CD14-positive monocyte (primary cell): ENCODE measurements around the gene ACSS2. TPM values are rescaled to one million over a fixed set of nuclear protein-coding genes. Genes with fewer than 3 reads are reported as not detected.

ENCODE experiments used
- DNase-seq, 3 donors: peaks; one replicate each; pipeline ENCODE4 v3.0.0-alpha.2; 2011 to 2022
- H2AFZ ChIP-seq: 2 replicates; pipeline ENCODE4 v1.6.0; 2012; ENCODE audit warnings: mild to moderate bottlenecking, low read depth, low read length, inconsistent platforms; ENCODE audit not compliant: insufficient read depth, poor library complexity, severe bottlenecking
- H3K27ac ChIP-seq, 2 donors: 1 replicate in 1 of 2; 2 replicates in 1 of 2; pipeline ENCODE4 v1.5.1; 2012 to 2013; ENCODE audit warnings: low read length in 2 of 2, control low read depth in 1 of 2, inconsistent platforms in 1 of 2, low read depth in 1 of 2, mild to moderate bottlenecking in 1 of 2
- H3K27me3 ChIP-seq, 2 donors: one replicate each; pipeline versions ENCODE4 v1.6.0 to v1.6.1; 2011 to 2013; ENCODE audit warnings: low read length in 2 of 2; ENCODE audit not compliant: control insufficient read depth in 2 of 2, insufficient read depth in 2 of 2
- H3K36me3 ChIP-seq, 2 donors: replicated peaks in 1 of 2; 1 replicate in 1 of 2; 2 replicates in 1 of 2; pipeline versions ENCODE4 v1.5.1 to v1.6.1; 2012 to 2013; ENCODE audit warnings: low read length in 2 of 2, control low read depth in 1 of 2, inconsistent platforms in 1 of 2, mild to moderate bottlenecking in 1 of 2; ENCODE audit not compliant: insufficient read depth in 2 of 2, control insufficient read depth in 1 of 2
- H3K4me1 ChIP-seq, 2 donors: 1 replicate in 1 of 2; 2 replicates in 1 of 2; pipeline versions ENCODE4 v1.5.1 to v1.6.1; 2012 to 2013; ENCODE audit warnings: low read length in 2 of 2, control low read depth in 1 of 2, inconsistent platforms in 1 of 2, mild to moderate bottlenecking in 1 of 2, moderate library complexity in 1 of 2; ENCODE audit not compliant: insufficient read depth in 2 of 2, control insufficient read depth in 1 of 2
- H3K4me2 ChIP-seq: replicated peaks from 2 replicates; pipeline ENCODE3; 2012; ENCODE audit warnings: low read length, moderate library complexity, mild to moderate bottlenecking; ENCODE audit not compliant: poor library complexity, severe bottlenecking; ENCODE audit errors: extremely low read depth
- H3K4me3 ChIP-seq, 3 experiments: fragments of 200-600 bp in 1 of 3; sonication (generic) in 1 of 3; replicated peaks in 1 of 3; 1 replicate in 2 of 3; 2 replicates in 1 of 3; pipeline ENCODE4 v1.5.1; 2011 to 2013; ENCODE audit warnings: low read length in 3 of 3, mild to moderate bottlenecking in 3 of 3, control low read depth in 2 of 3, low read depth in 2 of 3, inconsistent platforms in 1 of 3, moderate library complexity in 1 of 3
- H3K79me2 ChIP-seq: 2 replicates; pipeline ENCODE4 v1.6.0; 2012; ENCODE audit warnings: mild to moderate bottlenecking, control low read depth, inconsistent platforms, low read length, moderate library complexity; ENCODE audit not compliant: insufficient read depth
- H3K9ac ChIP-seq: 2 replicates; pipeline ENCODE4 v1.6.0; 2017; ENCODE audit warnings: low read length, mild to moderate bottlenecking; ENCODE audit not compliant: insufficient read depth, poor library complexity, severe bottlenecking
- H3K9me3 ChIP-seq, 2 donors: replicated peaks in 1 of 2; 1 replicate in 1 of 2; 2 replicates in 1 of 2; pipeline versions ENCODE4 v1.5.1 to v1.6.1; 2012 to 2013; ENCODE audit warnings: low read length in 2 of 2, control low read depth in 1 of 2; ENCODE audit not compliant: control insufficient read depth in 1 of 2, insufficient read depth in 1 of 2
- H4K20me1 ChIP-seq: 2 replicates; pipeline ENCODE4 v1.6.0; 2012; ENCODE audit warnings: mild to moderate bottlenecking, low read length, control low read depth, moderate library complexity; ENCODE audit not compliant: insufficient read depth
- H3K27ac Mint-ChIP-seq, 7 donors: one replicate each; pipeline ENCODE4 v1.8.0; 2020; ENCODE audit warnings: mild to moderate bottlenecking in 7 of 7, mixed read lengths in 7 of 7, moderate library complexity in 6 of 7, inconsistent platforms in 2 of 7
- H3K27me3 Mint-ChIP-seq, 3 donors: one replicate each; pipeline ENCODE4 v1.8.0; 2021 to 2022; ENCODE audit warnings: low read depth in 3 of 3, mild to moderate bottlenecking in 3 of 3, mixed read lengths in 3 of 3, moderate library complexity in 3 of 3, inconsistent platforms in 1 of 3
- H3K36me3 Mint-ChIP-seq, 2 donors: one replicate each; pipeline ENCODE4 v1.8.0; 2020; ENCODE audit warnings: mixed read lengths in 2 of 2, inconsistent platforms in 1 of 2, mild to moderate bottlenecking in 1 of 2
- H3K4me1 Mint-ChIP-seq: one replicate; pipeline ENCODE4 v1.8.0; 2020; ENCODE audit warnings: mild to moderate bottlenecking, mixed read lengths
- H3K4me3 Mint-ChIP-seq, 2 donors: one replicate each; pipeline ENCODE4 v1.8.0; 2020; ENCODE audit warnings: mild to moderate bottlenecking in 2 of 2, mixed read lengths in 2 of 2, moderate library complexity in 1 of 2
- H3K9me3 Mint-ChIP-seq, 7 donors: one replicate each; pipeline ENCODE4 v1.8.0; 2020 to 2022; ENCODE audit warnings: mixed read lengths in 7 of 7, mild to moderate bottlenecking in 6 of 7, moderate library complexity in 6 of 7, inconsistent platforms in 2 of 7
- WGBS: methylation state at CpG from one replicate; pipeline ENCODE4 v1.1.5; 2013; ENCODE audit warnings: missing lambda C conversion rate; ENCODE audit not compliant: insufficient coverage; 5-methylcytosine and 5-hydroxymethylcytosine counted together
- intact Hi-C, 2 donors: fragments of 100-400 bp; cut with micrococcal nuclease; formaldehyde crosslinking; loops; one replicate each; pipeline versions ENCODE4 v1.15.0 to v1.15.1; 2023
- polyA plus RNA-seq, 3 donors: library from polyadenylated mRNA; depleted of rRNA in 1 of 3; unstranded in 2 of 3; stranded (reverse) in 1 of 3; fragments of 300-500 nt in 2 of 3; fragments of >200 nt in 1 of 3; fragmentation: Illumina TruSeq in 2 of 3; gene quantifications; 1 replicate in 2 of 3; 2 replicates in 1 of 3; pipeline ENCODE4 v1.2.3, GENCODE V29; 2012 to 2021
- TF ChIP-seq, protein P1 (sequence below): fragments of 200-600 bp; IDR thresholded peaks from one replicate; pipeline ENCODE4 v1.8.0; 2022; ENCODE audit warnings: antibody characterized with exemption, mild to moderate bottlenecking

ACSS2 gene
- polyA plus RNA-seq, 3 donors: 37.7 to 67.2 (median 48.4) TPM

DNA sequence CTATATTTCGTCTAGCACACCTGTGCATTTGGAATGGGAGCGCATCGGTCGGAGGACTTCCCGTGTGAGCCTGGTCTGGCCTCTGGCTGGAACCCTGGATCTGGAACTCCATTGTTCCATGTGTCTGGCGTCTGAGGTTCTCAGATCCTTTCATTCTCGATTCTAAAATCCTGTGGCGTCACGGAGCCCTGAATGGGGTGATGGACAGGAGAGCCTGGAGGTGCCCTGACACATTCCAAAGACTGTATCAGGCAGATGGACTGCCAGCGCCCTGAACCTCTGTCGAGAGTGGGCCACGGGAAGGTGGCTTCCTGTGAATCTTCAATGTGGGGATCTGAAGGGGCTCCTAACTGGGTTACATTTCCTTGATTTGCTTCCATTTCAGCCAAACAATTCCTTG is 99.9 kb downstream of the ACSS2 start:
- Histone ChIP-seq H3K4me2 (no peak overlapping the region), H3K27me3 (no peaks in the 10 kb centered on the region), H2AFZ (no peak overlapping the region), H3K79me2 (no peaks in the 10 kb centered on the region), H3K36me3 (no peaks in the 10 kb centered on the region), H3K9me3 (no peaks in the 10 kb centered on the region), H3K4me1 (no peaks in the 10 kb centered on the region), H3K27ac (no peak overlapping the region), H3K9ac (no peak overlapping the region), H4K20me1 (no peaks in the 10 kb centered on the region), H3K4me3 (no peak overlapping the region)
- H3K36me3 Mint-ChIP-seq: no peaks in the 10 kb centered on the region
- no peaks in the 10 kb centered on the region for H3K9me3 Mint-ChIP-seq
- no peak for DNase-seq
- 81% methylated on average over 10 of the region's 12 CpGs for WGBS
- H3K27me3 Mint-ChIP-seq: peaks cover 1 to 5% (median 4%) of the 10 kb centered on the region in 3 donors
- TF ChIP-seq, protein P1, sequence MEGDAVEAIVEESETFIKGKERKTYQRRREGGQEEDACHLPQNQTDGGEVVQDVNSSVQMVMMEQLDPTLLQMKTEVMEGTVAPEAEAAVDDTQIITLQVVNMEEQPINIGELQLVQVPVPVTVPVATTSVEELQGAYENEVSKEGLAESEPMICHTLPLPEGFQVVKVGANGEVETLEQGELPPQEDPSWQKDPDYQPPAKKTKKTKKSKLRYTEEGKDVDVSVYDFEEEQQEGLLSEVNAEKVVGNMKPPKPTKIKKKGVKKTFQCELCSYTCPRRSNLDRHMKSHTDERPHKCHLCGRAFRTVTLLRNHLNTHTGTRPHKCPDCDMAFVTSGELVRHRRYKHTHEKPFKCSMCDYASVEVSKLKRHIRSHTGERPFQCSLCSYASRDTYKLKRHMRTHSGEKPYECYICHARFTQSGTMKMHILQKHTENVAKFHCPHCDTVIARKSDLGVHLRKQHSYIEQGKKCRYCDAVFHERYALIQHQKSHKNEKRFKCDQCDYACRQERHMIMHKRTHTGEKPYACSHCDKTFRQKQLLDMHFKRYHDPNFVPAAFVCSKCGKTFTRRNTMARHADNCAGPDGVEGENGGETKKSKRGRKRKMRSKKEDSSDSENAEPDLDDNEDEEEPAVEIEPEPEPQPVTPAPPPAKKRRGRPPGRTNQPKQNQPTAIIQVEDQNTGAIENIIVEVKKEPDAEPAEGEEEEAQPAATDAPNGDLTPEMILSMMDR: no peak
- intact Hi-C loops: no loop called here
- H3K4me3 Mint-ChIP-seq: no peak overlapping the region
- no peak overlapping the region for H3K27ac Mint-ChIP-seq
- H3K4me1 Mint-ChIP-seq: no peaks in the 10 kb centered on the region

Other genes starting within 250 kb of the ACSS2 start
- gene PIGU, start 199.5 kb upstream of the ACSS2 start, polyA plus RNA-seq: 10 to 100 TPM in 2 of 3 donors, 1 to 10 TPM in 1; 5.8 to 11.3 (median 10.9) TPM
- 10 to 100 TPM in 1 of 3 donors, under 1 TPM in 2; 0.46 to 20.6 (median 0.66) TPM for gene TP53INP2, start 172.3 kb upstream of the ACSS2 start, polyA plus RNA-seq
- 10 to 100 TPM in 1 of 3 donors, 1 to 10 TPM in 2; 2.8 to 19.0 (median 3.9) TPM for gene NCOA6, start 51.0 kb upstream of the ACSS2 start, polyA plus RNA-seq
- 10 to 100 TPM in 1 of 3 donors, 1 to 10 TPM in 2; 2.1 to 10.3 (median 2.4) TPM for gene GGT7, start 3.8 kb upstream of the ACSS2 start, polyA plus RNA-seq
- 10 to 100 TPM; 30.4 to 52.9 (median 34.0) TPM for gene GSS, start 79.2 kb downstream of the ACSS2 start, polyA plus RNA-seq
- under 1 TPM in 1 of 3 donors, not detected in 2; 0.75 TPM for gene MYH7B, start 79.3 kb downstream of the ACSS2 start, polyA plus RNA-seq
- gene TRPC4AP, start 216.2 kb downstream of the ACSS2 start, polyA plus RNA-seq: 10 to 100 TPM; 80.8 to 98.4 (median 88.6) TPM